Measurements from ENCODE around the gene NOTCH4. TPM values are rescaled to one million over a fixed set of nuclear protein-coding genes. Genes with fewer than 3 reads are reported as not detected.
A peak's percentile ranks its signal among the peaks of the same experiment; 100 is the strongest.
"Not testable (repeated sequence)": the region's sequence is repeated elsewhere in the genome, so short reads cannot be mapped to it uniquely, and the experiment has no call there.

The NOTCH4 gene
- polyA plus RNA-seq, 1 donor = 8.1 TPM

- Histone ChIP-seq H3K27me3 (ENCODE audit: control insufficient read depth, insufficient read depth, low read length) (no peaks in the 10 kb centered on the region), H3K9me3 (ENCODE audit: control insufficient read depth, low read depth, low read length) (no peaks in the 10 kb centered on the region), H3K36me3 (ENCODE audit: control insufficient read depth, insufficient read depth, low read length) (no peaks in the 10 kb centered on the region), H3K4me1 (ENCODE audit: control insufficient read depth, insufficient read depth, low read length) (peaks cover 39% of the 10 kb centered on the region), H3K4me3 (ENCODE audit: low read length) (no peak overlapping the region), H3K27ac (ENCODE audit: low read length) (peak overlapping the region; percentile 85)
- no peak for DNase-seq
- WGBS (ENCODE audit: insufficient coverage, low lambda C conversion rate) = no CpG with 5 or more reads among the region's 4 CpGs
Observed at GRCh38 chr6:32194388-32194787, 29.5 kb downstream of the NOTCH4 start.

GRCh38 chr6:32193096-32193495 is 30.8 kb downstream of the NOTCH4 start:
- H3K27me3 ChIP-seq (ENCODE audit: control insufficient read depth, insufficient read depth, low read length); DNase-seq; H3K36me3 ChIP-seq (ENCODE audit: control insufficient read depth, insufficient read depth, low read length); H3K9me3 ChIP-seq (ENCODE audit: control insufficient read depth, low read depth, low read length); H3K4me3 ChIP-seq (ENCODE audit: low read length): not testable (repeated sequence)
- H3K4me1 ChIP-seq (ENCODE audit: control insufficient read depth, insufficient read depth, low read length) = peaks cover 39% of the 10 kb centered on the region
- H3K27ac ChIP-seq (ENCODE audit: low read length) = peak overlapping the region; percentile 99
- WGBS (ENCODE audit: insufficient coverage, low lambda C conversion rate) = 91% methylated on average over 4 of the region's 13 CpGs

- Histone ChIP-seq H3K36me3 (ENCODE audit: control insufficient read depth, insufficient read depth, low read length) (peaks cover 6% of the 10 kb centered on the region), H3K27ac (ENCODE audit: low read length) (peak within 1 kb of the TSS; percentile 99), H3K9me3 (ENCODE audit: control insufficient read depth, low read depth, low read length) (no peaks in the 10 kb centered on the region), H3K27me3 (ENCODE audit: control insufficient read depth, insufficient read depth, low read length) (no peaks in the 10 kb centered on the region), H3K4me1 (ENCODE audit: control insufficient read depth, insufficient read depth, low read length) (peaks cover 39% of the 10 kb centered on the region), H3K4me3 (ENCODE audit: low read length) (peak within 1 kb of the TSS; percentile 88)
- no CpG with 5 or more reads among the region's 5 CpGs for WGBS (ENCODE audit: insufficient coverage, low lambda C conversion rate)
- DNase-seq = peak; percentile 38 to 69
Observed at GRCh38 chr6:32192608-32193039, 31.2 kb downstream of the NOTCH4 start, which contains the start of gene GPSM3. TSS of gene GPSM3 (minus strand) at chr6:32192643. CDS start at chr6:32192513, 130 bp downstream.

GRCh38 chr6:32191696-32192607 is 31.9 kb downstream of the NOTCH4 start:
- WGBS (ENCODE audit: insufficient coverage, low lambda C conversion rate) = no CpG with 5 or more reads among the region's 15 CpGs
- no peaks in the 10 kb centered on the region for H3K27me3 ChIP-seq (ENCODE audit: control insufficient read depth, insufficient read depth, low read length)
- H3K4me3 ChIP-seq (ENCODE audit: low read length) = peak overlapping the region; percentile 88
- H3K9me3 ChIP-seq (ENCODE audit: control insufficient read depth, low read depth, low read length) = no peaks in the 10 kb centered on the region
- DNase-seq = peak in 1 of 2 donors; percentile 34
- H3K4me1 ChIP-seq (ENCODE audit: control insufficient read depth, insufficient read depth, low read length) = peaks cover 41% of the 10 kb centered on the region
- peak overlapping the region; percentile 99 for H3K27ac ChIP-seq (ENCODE audit: low read length)
- H3K36me3 ChIP-seq (ENCODE audit: control insufficient read depth, insufficient read depth, low read length) = peaks cover 12% of the 10 kb centered on the region

- peaks cover 21% of the 10 kb centered on the region for H3K36me3 ChIP-seq (ENCODE audit: control insufficient read depth, insufficient read depth, low read length)
- H3K9me3 ChIP-seq (ENCODE audit: control insufficient read depth, low read depth, low read length) = no peaks in the 10 kb centered on the region
- DNase-seq = peak in 1 of 2 donors; percentile 64
- peak overlapping the region; percentile 99 for H3K27ac ChIP-seq (ENCODE audit: low read length)
- H3K27me3 ChIP-seq (ENCODE audit: control insufficient read depth, insufficient read depth, low read length) = no peaks in the 10 kb centered on the region
- peak overlapping the region; percentile 88 for H3K4me3 ChIP-seq (ENCODE audit: low read length)
- WGBS (ENCODE audit: insufficient coverage, low lambda C conversion rate) = 40% methylated on average over 1 of the region's 8 CpGs
- peaks cover 37% of the 10 kb centered on the region for H3K4me1 ChIP-seq (ENCODE audit: control insufficient read depth, insufficient read depth, low read length)
Observed at GRCh38 chr6:32190911-32191677, 32.8 kb downstream of the NOTCH4 start.

GRCh38 chr6:32190054-32190851 is 33.6 kb downstream of the NOTCH4 start, which contains the start of gene PBX2:
TSS of gene PBX2 (minus strand) at chr6:32190202. CDS start at chr6:32189915, 287 bp downstream.
- Histone ChIP-seq H3K9me3 (ENCODE audit: control insufficient read depth, low read depth, low read length) (no peaks in the 10 kb centered on the region), H3K27me3 (ENCODE audit: control insufficient read depth, insufficient read depth, low read length) (no peaks in the 10 kb centered on the region), H3K27ac (ENCODE audit: low read length) (peak within 1 kb of the TSS; percentile 99), H3K4me3 (ENCODE audit: low read length) (peak within 1 kb of the TSS; percentile 88), H3K4me1 (ENCODE audit: control insufficient read depth, insufficient read depth, low read length) (peaks cover 37% of the 10 kb centered on the region), H3K36me3 (ENCODE audit: control insufficient read depth, insufficient read depth, low read length) (peaks cover 25% of the 10 kb centered on the region)
- peak; percentile 88 to 94 for DNase-seq
- WGBS (ENCODE audit: insufficient coverage, low lambda C conversion rate) = 0% methylated on average over 2 of the region's 23 CpGs

- no peak for DNase-seq
Observed at GRCh38 chr6:32189742-32190053, 34.2 kb downstream of the NOTCH4 start.

GRCh38 chr6:32189069-32189741 is 34.7 kb downstream of the NOTCH4 start:
- WGBS (ENCODE audit: insufficient coverage, low lambda C conversion rate) = 0% methylated on average over 1 of the region's 10 CpGs
- no peak for DNase-seq
- Histone ChIP-seq H3K36me3 (ENCODE audit: control insufficient read depth, insufficient read depth, low read length) (peaks cover 27% of the 10 kb centered on the region), H3K9me3 (ENCODE audit: control insufficient read depth, low read depth, low read length) (no peaks in the 10 kb centered on the region), H3K4me3 (ENCODE audit: low read length) (peak overlapping the region; percentile 88), H3K27me3 (ENCODE audit: control insufficient read depth, insufficient read depth, low read length) (no peaks in the 10 kb centered on the region), H3K27ac (ENCODE audit: low read length) (peak overlapping the region; percentile 99), H3K4me1 (ENCODE audit: control insufficient read depth, insufficient read depth, low read length) (peaks cover 30% of the 10 kb centered on the region)

More at GRCh38 chr6:32189742-32190053, 34.2 kb downstream of the NOTCH4 start:
- H3K27ac ChIP-seq (ENCODE audit: low read length) = peak overlapping the region; percentile 99
- H3K4me1 ChIP-seq (ENCODE audit: control insufficient read depth, insufficient read depth, low read length) = peaks cover 32% of the 10 kb centered on the region
- no CpG with 5 or more reads among the region's 23 CpGs for WGBS (ENCODE audit: insufficient coverage, low lambda C conversion rate)
- peaks cover 25% of the 10 kb centered on the region for H3K36me3 ChIP-seq (ENCODE audit: control insufficient read depth, insufficient read depth, low read length)
- no peaks in the 10 kb centered on the region for H3K9me3 ChIP-seq (ENCODE audit: control insufficient read depth, low read depth, low read length)
- no peaks in the 10 kb centered on the region for H3K27me3 ChIP-seq (ENCODE audit: control insufficient read depth, insufficient read depth, low read length)
- H3K4me3 ChIP-seq (ENCODE audit: low read length) = peak overlapping the region; percentile 88

GRCh38 chr6:32188381-32189068 is 35.3 kb downstream of the NOTCH4 start:
- Histone ChIP-seq H3K9me3 (ENCODE audit: control insufficient read depth, low read depth, low read length) (no peaks in the 10 kb centered on the region), H3K36me3 (ENCODE audit: control insufficient read depth, insufficient read depth, low read length) (peaks cover 34% of the 10 kb centered on the region), H3K4me3 (ENCODE audit: low read length) (peak overlapping the region; percentile 88), H3K27me3 (ENCODE audit: control insufficient read depth, insufficient read depth, low read length) (no peaks in the 10 kb centered on the region), H3K4me1 (ENCODE audit: control insufficient read depth, insufficient read depth, low read length) (peaks cover 29% of the 10 kb centered on the region), H3K27ac (ENCODE audit: low read length) (peak overlapping the region; percentile 99)
- DNase-seq = peak in 1 of 2 donors; percentile 57
- no CpG with 5 or more reads among the region's 13 CpGs for WGBS (ENCODE audit: insufficient coverage, low lambda C conversion rate)

All from large intestine (tissue), 3 donors.